HS-5 (cell line): ENCODE measurements around the gene GDPD4.

Source experiments
- DNase-seq: peaks from one replicate; pipeline ENCODE4 v3.0.0-alpha.2; 2012; ENCODE audit warnings: low read depth

The GDPD4 gene

GRCh38 chr11:77189588-77190210 lies 111.8 kb downstream of the GDPD4 start:
- no peak for DNase-seq

- DNase-seq, result no peak
Observed at GRCh38 chr11:77188633-77189491, 112.6 kb downstream of the GDPD4 start.

GRCh38 chr11:77187776-77188632 lies 113.5 kb downstream of the GDPD4 start:
- peak; percentile 29 for DNase-seq

- no peak for DNase-seq
Observed at GRCh38 chr11:77187111-77187750, 114.3 kb downstream of the GDPD4 start.

GRCh38 chr11:77186302-77186701 lies 115.2 kb downstream of the GDPD4 start:
- no peak for DNase-seq

GRCh38 chr11:77184136-77184860 lies 117.2 kb downstream of the GDPD4 start:
- no peak for DNase-seq

- DNase-seq, result no peak
Observed at GRCh38 chr11:77183431-77183984, 118.0 kb downstream of the GDPD4 start.

- no peak for DNase-seq
Observed at GRCh38 chr11:77182542-77183430, 118.7 kb downstream of the GDPD4 start.

GRCh38 chr11:77181799-77182541 lies 119.5 kb downstream of the GDPD4 start:
- no peak for DNase-seq

- DNase-seq, result no peak
Observed at GRCh38 chr11:77181226-77181625, 120.3 kb downstream of the GDPD4 start.

GRCh38 chr11:77180346-77180745 lies 121.1 kb downstream of the GDPD4 start:
- no peak for DNase-seq

GRCh38 chr11:77179681-77180080 lies 121.8 kb downstream of the GDPD4 start:
- no peak for DNase-seq

- no peak for DNase-seq
Observed at GRCh38 chr11:77179048-77179447, 122.4 kb downstream of the GDPD4 start.

GRCh38 chr11:77178150-77178549 lies 123.3 kb downstream of the GDPD4 start:
- no peak for DNase-seq

- DNase-seq, result no peak
Observed at GRCh38 chr11:77176996-77177395, 124.5 kb downstream of the GDPD4 start.

GRCh38 chr11:77175869-77176539 lies 125.5 kb downstream of the GDPD4 start:
- DNase-seq, result no peak

GRCh38 chr11:77175021-77175842 lies 126.3 kb downstream of the GDPD4 start:
- DNase-seq, result no peak

GRCh38 chr11:77174559-77174958 lies 126.9 kb downstream of the GDPD4 start:
- DNase-seq, result no peak
